ENCODE data around the gene CTBP2.
A peak's percentile ranks its signal among the peaks of the same experiment; 100 is the strongest.
"Not testable (repeated sequence)": the region's sequence is repeated elsewhere in the genome, so short reads cannot be mapped to it uniquely, and the experiment has no call there.

The CTBP2 gene

GRCh38 chr10:124997771-124998623 is 162.4 kb downstream of the CTBP2 start:
- DNase-seq (ENCODE audit: low spot score): no peak

- DNase-seq (ENCODE audit: low spot score): no peak
Measured at GRCh38 chr10:124997306-124997705, 163.1 kb downstream of the CTBP2 start.

DNA sequence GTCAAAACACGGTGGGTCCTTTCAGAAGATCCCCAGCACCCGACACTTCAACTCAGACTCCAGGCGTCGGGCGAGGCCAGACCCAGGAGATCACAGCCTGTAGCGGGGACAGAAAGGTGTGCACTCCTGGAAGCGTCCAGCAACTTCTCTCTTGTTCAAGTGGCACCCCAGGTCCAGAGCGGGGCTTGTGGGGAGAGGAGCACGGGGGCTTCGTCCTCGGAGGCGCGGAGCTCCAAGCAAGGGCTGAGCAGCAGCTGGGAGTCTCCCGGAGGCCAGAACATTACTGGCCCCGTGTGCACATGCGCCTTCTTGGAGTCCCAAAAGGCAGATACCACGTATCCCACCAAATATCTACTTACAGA is 163.5 kb downstream of the CTBP2 start:
- no peak for DNase-seq (ENCODE audit: low spot score)

GRCh38 chr10:124996127-124996853 is 164.1 kb downstream of the CTBP2 start:
- DNase-seq (ENCODE audit: low spot score): no peak

GRCh38 chr10:124995605-124996004 is 164.8 kb downstream of the CTBP2 start:
- no peak for DNase-seq (ENCODE audit: low spot score)

DNA sequence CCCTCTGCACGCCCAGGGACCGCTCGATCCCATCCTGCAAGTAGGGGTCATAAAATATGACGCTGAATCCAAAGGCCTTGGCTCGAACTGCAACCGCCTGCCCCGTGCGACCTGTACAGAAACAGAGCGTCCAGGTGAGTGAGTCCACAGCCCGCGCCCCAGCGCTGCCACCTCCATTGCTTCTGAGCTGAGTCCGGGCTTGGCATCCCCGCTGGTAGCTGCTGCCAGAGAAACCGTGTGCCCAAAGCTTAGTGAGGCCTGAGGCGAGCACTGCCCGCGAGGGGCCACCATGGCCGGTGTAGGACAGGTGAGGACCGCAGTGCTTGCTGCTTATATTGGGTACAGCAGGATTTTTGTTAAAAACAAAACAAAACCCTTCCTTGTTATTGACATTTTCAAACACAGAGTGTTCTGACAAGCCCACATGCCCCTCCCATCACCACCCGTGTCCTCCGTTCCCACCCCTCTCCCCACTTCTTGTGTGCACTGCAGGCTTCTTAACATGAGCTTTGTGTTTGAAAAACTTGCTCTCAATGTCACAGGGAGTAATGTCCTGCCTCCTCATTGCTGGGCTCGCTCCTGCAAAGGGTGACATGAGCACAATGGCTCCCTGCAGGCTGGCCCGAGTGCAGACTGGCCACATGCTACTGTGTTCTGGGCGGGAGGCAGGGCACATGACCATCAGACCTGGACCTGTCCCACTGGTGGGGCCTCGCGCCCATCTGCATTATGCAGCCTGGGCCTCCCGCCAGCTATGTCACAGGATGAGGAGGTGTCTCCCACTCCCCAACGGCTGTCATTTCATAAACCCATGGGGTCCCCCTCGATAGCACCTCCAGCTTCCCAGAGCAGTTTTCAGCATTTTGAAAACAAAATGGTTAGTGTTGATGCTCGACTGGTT is 165.5 kb downstream of the CTBP2 start:
- DNase-seq (ENCODE audit: low spot score): no peak

DNA sequence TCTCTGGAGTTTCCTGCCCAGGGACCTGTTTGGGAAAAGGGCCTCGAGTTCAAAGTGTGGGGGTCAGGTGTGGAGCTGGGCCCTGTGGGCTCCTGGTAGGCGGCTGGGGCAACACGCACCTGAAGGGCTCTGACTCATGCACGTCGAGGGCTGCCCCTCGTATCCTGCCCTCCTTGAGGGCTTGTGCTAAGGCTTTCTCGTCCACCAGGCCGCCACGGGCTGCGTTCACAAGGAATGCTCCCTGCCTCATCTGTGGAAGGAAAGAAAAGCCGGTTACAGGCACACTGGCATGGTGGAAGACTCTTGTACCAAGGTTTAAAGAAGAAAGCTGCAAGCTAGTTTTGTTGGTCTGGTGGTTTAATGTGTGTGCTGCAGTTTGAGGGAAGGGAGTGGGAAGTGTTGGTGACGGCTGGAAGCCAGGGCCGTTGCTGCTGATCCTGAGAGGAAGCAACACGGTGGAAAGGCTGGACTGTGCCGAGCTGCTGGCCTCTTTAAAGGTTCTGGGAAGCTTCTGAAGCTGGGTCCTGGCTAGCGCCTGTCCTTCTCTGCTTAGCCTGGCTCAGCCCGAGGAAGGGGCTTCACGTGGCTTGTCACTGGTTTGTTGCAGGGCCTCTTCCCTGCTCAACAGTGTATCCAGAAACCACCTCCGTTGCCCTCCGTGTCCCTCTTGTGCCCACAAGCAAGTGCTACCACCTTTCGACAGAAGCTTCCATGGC is 166.5 kb downstream of the CTBP2 start:
- no peak for DNase-seq (ENCODE audit: low spot score)

GRCh38 chr10:124993345-124993708 is 167.0 kb downstream of the CTBP2 start:
- DNase-seq (ENCODE audit: low spot score): no peak

- peak; percentile 78 for DNase-seq (ENCODE audit: low spot score)
Measured at GRCh38 chr10:124992462-124993344, 167.7 kb downstream of the CTBP2 start.

GRCh38 chr10:124991835-124992234 is 168.5 kb downstream of the CTBP2 start:
- no peak for DNase-seq (ENCODE audit: low spot score)

DNA sequence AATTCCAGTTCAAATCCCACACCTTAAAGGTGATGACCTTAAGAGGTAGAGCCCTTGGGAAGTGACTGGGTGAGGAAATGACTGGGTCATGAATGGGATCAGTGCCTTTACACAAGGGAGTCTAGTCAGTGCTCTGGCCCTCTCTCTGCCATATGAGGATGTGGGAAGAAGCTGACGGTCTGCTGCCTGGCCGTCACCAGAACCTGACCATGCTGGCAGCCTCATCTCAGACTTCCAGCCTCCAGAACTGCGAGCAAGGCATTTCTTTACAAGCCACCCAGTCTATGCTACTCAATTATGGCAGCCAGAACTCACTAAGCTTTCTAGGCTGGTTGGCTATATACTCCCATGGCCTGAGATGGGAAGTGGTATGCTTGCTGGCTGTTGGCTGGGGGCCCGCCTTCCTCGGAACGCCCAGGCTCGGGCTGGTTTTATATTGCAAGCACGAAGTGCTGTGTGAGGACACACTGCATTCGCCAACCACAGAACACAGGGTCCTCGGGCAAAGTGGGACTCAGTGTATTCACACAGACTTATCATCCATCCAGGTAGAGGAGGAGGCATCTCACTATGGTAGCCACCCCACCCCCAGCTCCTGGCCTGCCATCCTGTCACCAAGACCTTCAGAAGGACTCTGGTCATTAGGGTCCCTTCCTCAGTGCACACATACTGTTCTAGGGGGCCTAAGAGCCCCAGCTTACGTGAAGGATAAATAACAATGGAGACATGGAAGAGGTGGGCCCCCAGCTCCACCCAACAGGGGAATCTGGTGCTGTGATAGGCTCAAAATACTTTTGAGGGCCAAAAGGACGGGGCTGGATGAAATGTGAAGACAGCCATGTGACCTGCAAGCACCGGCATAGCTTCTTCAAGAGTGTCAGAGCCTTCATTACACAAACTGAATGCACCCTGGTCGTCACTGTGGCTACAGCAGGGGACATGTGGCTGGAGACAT is 169.4 kb downstream of the CTBP2 start:
- no peak for DNase-seq (ENCODE audit: low spot score)

DNA sequence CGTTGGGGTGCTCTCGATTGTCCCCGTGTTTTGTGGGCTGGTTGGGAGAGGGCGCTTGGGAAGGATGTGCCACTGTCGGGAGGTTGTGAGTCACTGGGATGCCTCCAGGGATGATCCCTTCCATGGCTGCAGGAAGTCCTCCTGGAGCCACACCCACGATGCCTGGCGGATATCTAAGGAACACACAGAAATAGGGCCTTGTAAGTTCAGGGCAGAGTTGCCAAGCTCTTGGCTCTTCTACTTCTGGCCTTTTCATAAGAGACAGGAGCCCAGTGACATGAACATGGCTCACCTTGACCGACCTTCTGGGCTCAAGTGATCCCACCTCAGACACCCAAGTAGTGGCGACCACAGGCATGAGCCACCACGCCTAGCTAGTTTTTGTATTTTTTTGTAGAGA is 170.8 kb downstream of the CTBP2 start:
- no peak for DNase-seq (ENCODE audit: low spot score)

GRCh38 chr10:124988753-124989152 is 171.6 kb downstream of the CTBP2 start:
- DNase-seq (ENCODE audit: low spot score): not testable (repeated sequence)

DNA sequence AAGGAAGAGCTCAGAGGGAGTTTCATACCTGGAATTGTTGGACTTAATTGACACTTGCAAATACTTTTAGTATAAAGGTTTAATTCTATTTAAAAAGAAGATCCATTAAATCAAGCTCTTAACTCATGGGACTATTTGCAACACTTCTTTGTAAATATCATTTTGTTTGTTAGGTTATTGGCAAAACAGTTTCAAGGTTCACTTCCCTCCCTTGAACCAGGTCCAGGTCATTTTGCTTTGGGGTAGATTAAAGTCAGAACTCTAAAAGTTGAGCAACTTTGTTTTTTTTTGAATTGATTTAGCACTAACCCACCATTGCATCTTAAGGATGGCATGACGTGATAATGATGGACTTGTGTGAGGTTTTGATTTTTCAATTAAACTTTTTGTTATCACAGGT is 172.6 kb downstream of the CTBP2 start:
- no peak for DNase-seq (ENCODE audit: low spot score)

DNA sequence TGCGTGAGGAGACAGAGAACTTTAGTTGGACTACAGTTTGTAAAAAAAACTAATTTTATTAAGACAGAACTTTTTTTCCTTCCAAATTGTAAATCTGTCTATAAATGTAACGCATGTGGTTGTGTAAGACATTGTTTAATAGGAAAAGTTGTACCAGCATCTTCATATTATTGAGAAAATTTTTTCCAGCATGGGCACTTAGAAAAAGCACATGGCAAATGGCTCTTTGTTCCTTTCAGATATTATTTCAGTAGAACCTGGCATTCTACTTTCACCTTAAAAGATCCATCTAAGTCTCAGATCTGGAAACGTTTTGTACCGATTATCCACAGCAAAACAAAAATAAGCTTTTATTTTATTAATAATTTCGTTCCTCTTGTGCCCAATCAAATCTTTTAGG is 175.2 kb downstream of the CTBP2 start:
- DNase-seq (ENCODE audit: low spot score): no peak

DNA sequence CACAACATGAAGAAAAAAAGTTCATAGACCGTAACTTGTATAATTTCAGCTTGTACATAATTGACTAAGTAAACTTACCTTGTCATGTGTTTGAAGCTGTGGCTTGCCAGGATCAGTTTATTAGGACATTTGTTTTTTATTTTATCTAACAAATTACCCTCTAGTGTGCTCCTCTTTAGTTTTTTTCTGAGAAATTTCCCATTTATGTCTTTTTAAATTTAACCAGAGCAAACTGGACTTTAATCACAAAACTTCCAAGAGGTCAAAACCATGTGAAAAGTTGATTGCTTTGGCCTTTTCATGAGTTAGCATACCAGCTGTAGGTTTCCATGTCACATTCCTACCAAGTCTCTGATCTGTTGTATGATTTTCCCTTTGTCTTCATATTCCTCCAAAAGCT is 176.0 kb downstream of the CTBP2 start:
- no peak for DNase-seq (ENCODE audit: low spot score)

DNA sequence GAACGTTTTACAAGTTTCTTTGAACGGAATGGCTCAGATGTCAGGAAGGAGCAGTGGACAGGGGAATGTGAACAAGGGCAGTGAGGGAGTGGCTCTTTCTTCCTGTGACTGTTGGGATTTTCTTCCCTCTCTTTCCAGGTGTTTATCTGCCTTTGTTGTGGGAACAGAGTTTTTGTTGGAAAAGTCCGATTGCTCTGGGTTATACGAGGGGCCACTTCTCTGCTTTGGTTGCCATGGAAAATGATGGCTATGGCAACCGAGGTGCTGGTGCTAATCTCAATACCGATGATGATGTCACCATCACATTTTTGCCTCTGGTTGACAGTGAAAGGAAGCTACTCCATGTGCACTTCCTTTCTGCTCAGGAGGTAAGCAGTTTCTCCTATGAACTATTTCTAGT is 177.0 kb downstream of the CTBP2 start:
- DNase-seq (ENCODE audit: low spot score): no peak

DNA sequence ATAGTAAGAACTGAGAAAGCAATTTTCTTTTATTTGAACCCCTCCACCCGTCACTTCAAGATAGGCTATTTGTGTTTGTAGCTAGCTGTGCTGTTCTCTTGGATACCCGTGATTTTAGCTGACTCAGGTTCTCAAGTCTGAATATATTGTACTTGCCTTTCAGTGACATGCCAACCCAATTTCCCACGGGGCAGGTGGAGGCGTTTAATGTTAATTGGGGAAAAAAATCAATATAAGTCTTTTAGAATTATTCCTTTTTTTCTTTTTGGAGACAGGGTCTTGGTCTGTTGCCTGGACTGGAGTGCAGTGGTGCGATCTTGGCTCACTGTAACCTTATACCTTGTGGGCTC is 182.0 kb downstream of the CTBP2 start:
- DNase-seq (ENCODE audit: low spot score): no peak

DNA sequence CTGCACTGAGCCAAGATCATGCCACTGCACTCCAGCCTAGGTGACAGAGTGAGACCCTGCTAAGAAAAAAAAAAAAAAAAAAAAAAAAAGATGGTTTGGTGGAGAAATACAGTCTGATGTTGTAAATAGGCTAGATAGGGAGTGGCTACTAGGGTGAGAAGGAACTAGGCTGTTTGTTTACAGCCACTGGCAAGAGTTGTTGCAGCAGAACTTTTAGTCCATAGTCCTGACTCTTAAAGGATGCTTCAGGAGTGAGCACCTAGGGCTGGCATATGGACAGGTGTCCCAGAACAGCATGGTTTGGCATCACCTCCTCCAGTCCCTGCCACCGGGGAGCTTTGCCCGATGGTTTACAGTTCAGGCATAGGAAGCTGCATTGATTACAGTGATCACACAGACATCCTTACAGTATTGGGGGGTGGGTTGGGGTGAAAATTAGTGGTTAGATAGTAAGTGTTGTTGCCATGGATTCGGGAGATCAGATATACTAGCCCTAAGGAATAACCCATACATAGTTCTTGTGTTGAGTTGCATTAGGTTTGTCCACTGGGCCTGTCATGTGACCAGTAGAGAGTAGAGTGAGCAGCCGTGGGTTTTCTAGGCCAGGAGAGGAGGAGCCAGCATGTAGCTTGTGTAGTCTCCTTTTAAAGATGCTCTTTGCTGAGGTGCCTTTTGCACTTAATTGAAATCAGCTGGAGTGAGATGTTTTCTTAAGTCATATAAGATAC is 182.6 kb downstream of the CTBP2 start:
- DNase-seq (ENCODE audit: low spot score): no peak
